GM12891 (cell line): ENCODE measurements around the gene TMEM164.

ENCODE experiments used
- DNase-seq: peaks from one replicate; pipeline ENCODE4 v3.0.0; 2011; ENCODE audit warnings: low spot score; ENCODE audit not compliant: insufficient read length
- FAIRE-seq: peaks from 2 replicates; lab custom pipeline; 2011; peaks lifted over from hg19 to GRCh38; lab: Jason Lieb, UNC
- PAX5 ChIP-seq: IDR thresholded peaks from 2 replicates; pipeline ENCODE4 v1.6.1; 2011; ENCODE audit warnings: low read length, moderate library complexity, mild to moderate bottlenecking; ENCODE audit not compliant: insufficient read depth, severe bottlenecking
- POLR2A ChIP-seq: IDR thresholded peaks from 2 replicates; pipeline ENCODE4 v1.6.1; 2011; ENCODE audit warnings: low read depth, low read length, control low read depth
- POLR2AphosphoS5 ChIP-seq: IDR thresholded peaks from 2 replicates; pipeline ENCODE4 v1.6.1; 2011; ENCODE audit warnings: low read depth, low read length, control low read depth
- POU2F2 ChIP-seq: IDR thresholded peaks from 2 replicates; pipeline ENCODE4 v1.6.1; 2011; ENCODE audit warnings: low read depth, mild to moderate bottlenecking, control low read depth, low read length, moderate library complexity
- SPI1 ChIP-seq: IDR thresholded peaks from 2 replicates; pipeline ENCODE4 v1.6.1; 2011; ENCODE audit warnings: low read depth, low read length, control low read depth
- TAF1 ChIP-seq: IDR thresholded peaks from 2 replicates; pipeline ENCODE4 v1.6.1; 2011; ENCODE audit warnings: low read depth, low read length, control low read depth

Gene TMEM164

GRCh38 chrX:110119480-110119879, 116.6 kb downstream of the TMEM164 start:
- FAIRE-seq (no peak), DNase-seq (no peak)
- TF ChIP-seq POLR2A (no peak), POU2F2 (no peak), POLR2AphosphoS5 (no peak), TAF1 (no peak), PAX5 (no peak), SPI1 (no peak)

- TF ChIP-seq SPI1 (no peak), POLR2AphosphoS5 (no peak), POU2F2 (no peak), TAF1 (no peak), POLR2A (no peak), PAX5 (no peak)
- no peak for DNase-seq
- FAIRE-seq = no peak
Observed at GRCh38 chrX:110120025-110120424, 117.1 kb downstream of the TMEM164 start.

- FAIRE-seq (peak; percentile 9), DNase-seq (no peak)
- TF ChIP-seq POLR2AphosphoS5 (no peak), SPI1 (no peak), PAX5 (no peak), POLR2A (no peak), TAF1 (no peak), POU2F2 (no peak)
Observed at GRCh38 chrX:110123331-110123782, 120.4 kb downstream of the TMEM164 start.

- no peak for DNase-seq
- FAIRE-seq = no peak
- TF ChIP-seq SPI1 (no peak), POLR2AphosphoS5 (no peak), POU2F2 (no peak), POLR2A (no peak), PAX5 (no peak), TAF1 (no peak)
Observed at GRCh38 chrX:110125446-110126162, 122.7 kb downstream of the TMEM164 start.

GRCh38 chrX:110131031-110131430, 128.1 kb downstream of the TMEM164 start:
- no peak for TF ChIP-seq POLR2AphosphoS5
- TF ChIP-seq TAF1 = no peak
- no peak for TF ChIP-seq PAX5
- TF ChIP-seq SPI1 = no peak
- TF ChIP-seq POU2F2 = no peak
- no peak for TF ChIP-seq POLR2A
- no peak for FAIRE-seq

GRCh38 chrX:110132450-110133114, 129.7 kb downstream of the TMEM164 start:
- TF ChIP-seq TAF1 = no peak
- TF ChIP-seq POLR2A = no peak
- no peak for TF ChIP-seq POU2F2
- no peak for TF ChIP-seq POLR2AphosphoS5
- TF ChIP-seq SPI1 = no peak
- no peak for TF ChIP-seq PAX5
- DNase-seq (no peak), FAIRE-seq (no peak)

More at GRCh38 chrX:110131031-110131430, 128.1 kb downstream of the TMEM164 start:
- DNase-seq = no peak

- DNase-seq (no peak), FAIRE-seq (peak; percentile 75)
- no peak for TF ChIP-seq PAX5
- TF ChIP-seq POLR2A = no peak
- no peak for TF ChIP-seq POLR2AphosphoS5
- no peak for TF ChIP-seq SPI1
- TF ChIP-seq POU2F2 = no peak
- no peak for TF ChIP-seq TAF1
Observed at GRCh38 chrX:110133735-110134370, 130.9 kb downstream of the TMEM164 start.

GRCh38 chrX:110135618-110136017, 132.7 kb downstream of the TMEM164 start:
- DNase-seq (no peak), FAIRE-seq (no peak)
- TF ChIP-seq POLR2A (no peak), POU2F2 (no peak), TAF1 (no peak), SPI1 (no peak), POLR2AphosphoS5 (no peak), PAX5 (no peak)

GRCh38 chrX:110136136-110136535, 133.2 kb downstream of the TMEM164 start:
- DNase-seq (no peak), FAIRE-seq (no peak)
- TF ChIP-seq POU2F2 (no peak), PAX5 (no peak), TAF1 (no peak), POLR2A (no peak), POLR2AphosphoS5 (no peak), SPI1 (no peak)

- TF ChIP-seq PAX5 (no peak), SPI1 (no peak), POLR2AphosphoS5 (no peak), POU2F2 (no peak), TAF1 (no peak), POLR2A (no peak)
- DNase-seq (no peak), FAIRE-seq (no peak)
Observed at GRCh38 chrX:110138557-110138956, 135.6 kb downstream of the TMEM164 start.
